GM12892 (cell line): ENCODE measurements around the gene NR1I2.

ENCODE experiments used
- DNase-seq: peaks from one replicate; pipeline ENCODE4 v3.0.0; 2011; ENCODE audit not compliant: insufficient read length
- FAIRE-seq: peaks from 2 replicates; lab custom pipeline; 2011; peaks lifted over from hg19 to GRCh38; lab: Jason Lieb, UNC
- POLR2A ChIP-seq: IDR thresholded peaks from 2 replicates; pipeline ENCODE4 v1.6.1; 2011; ENCODE audit warnings: low read depth, low read length, control low read depth
- POLR2AphosphoS5 ChIP-seq: IDR thresholded peaks from 2 replicates; pipeline ENCODE4 v1.6.1; 2011; ENCODE audit warnings: low read depth, low read length, control low read depth
- TAF1 ChIP-seq: IDR thresholded peaks from 2 replicates; pipeline ENCODE4 v1.6.1; 2011; ENCODE audit warnings: low read depth, mild to moderate bottlenecking, control low read depth, low read length, borderline replicate concordance

NR1I2 gene

GRCh38 chr3:119831941-119832371, 50.1 kb downstream of the NR1I2 start:
- no peak for TF ChIP-seq POLR2AphosphoS5
- TF ChIP-seq TAF1 = no peak
- TF ChIP-seq POLR2A = no peak
- no peak for FAIRE-seq
- no peak for DNase-seq

- TF ChIP-seq TAF1 (no peak), POLR2A (no peak), POLR2AphosphoS5 (no peak)
- FAIRE-seq (peak; percentile 86), DNase-seq (no peak)
Measured at GRCh38 chr3:119834754-119835370, 53.0 kb downstream of the NR1I2 start.

- no peak for TF ChIP-seq POLR2A
- no peak for TF ChIP-seq TAF1
- TF ChIP-seq POLR2AphosphoS5 = no peak
Measured at GRCh38 chr3:119835556-119835955, 53.7 kb downstream of the NR1I2 start.

GRCh38 chr3:119841808-119842471, 60.0 kb downstream of the NR1I2 start:
- TF ChIP-seq POLR2A (no peak), POLR2AphosphoS5 (no peak), TAF1 (no peak)
- no peak for FAIRE-seq
- DNase-seq = no peak

More at GRCh38 chr3:119835556-119835955, 53.7 kb downstream of the NR1I2 start:
- DNase-seq (no peak), FAIRE-seq (no peak)

GRCh38 chr3:119849126-119849525, 67.2 kb downstream of the NR1I2 start:
- DNase-seq = no peak
- no peak for FAIRE-seq
- TF ChIP-seq POLR2AphosphoS5 (no peak), POLR2A (no peak), TAF1 (no peak)

- FAIRE-seq (no peak), DNase-seq (no peak)
- TF ChIP-seq POLR2AphosphoS5 = no peak
- no peak for TF ChIP-seq TAF1
- no peak for TF ChIP-seq POLR2A
Measured at GRCh38 chr3:119856695-119857094, 74.8 kb downstream of the NR1I2 start.

GRCh38 chr3:119858957-119859356, 77.1 kb downstream of the NR1I2 start:
- FAIRE-seq (no peak), DNase-seq (no peak)
- TF ChIP-seq POLR2AphosphoS5 (no peak), TAF1 (no peak), POLR2A (no peak)

GRCh38 chr3:119859728-119860127, 77.8 kb downstream of the NR1I2 start:
- DNase-seq (no peak), FAIRE-seq (no peak)
- TF ChIP-seq POLR2A (no peak), POLR2AphosphoS5 (no peak), TAF1 (no peak)

- TF ChIP-seq POLR2A (no peak), TAF1 (no peak), POLR2AphosphoS5 (no peak)
- DNase-seq = no peak
- no peak for FAIRE-seq
Measured at GRCh38 chr3:119861681-119862080, 79.8 kb downstream of the NR1I2 start.

GRCh38 chr3:119862616-119863015, 80.7 kb downstream of the NR1I2 start:
- no peak for TF ChIP-seq POLR2A
- FAIRE-seq = no peak
- no peak for DNase-seq

GRCh38 chr3:119864476-119864875, 82.6 kb downstream of the NR1I2 start:
- no peak for FAIRE-seq
- no peak for TF ChIP-seq POLR2AphosphoS5
- TF ChIP-seq POLR2A = no peak
- no peak for TF ChIP-seq TAF1
- no peak for DNase-seq
